Keratinocyte (primary cell): ENCODE data around the gene MS4A18. TPM values are rescaled to one million over a fixed set of nuclear protein-coding genes. Genes with fewer than 3 reads are reported as not detected.

Experiments
- DNase-seq: peaks from one replicate; pipeline ENCODE4 v3.0.0-alpha.2; 2011; ENCODE audit warnings: low read depth, missing footprints, low spot score
- FAIRE-seq: peaks from 2 replicates; lab custom pipeline; 2011; peaks lifted over from hg19 to GRCh38; lab: Jason Lieb, UNC
- H2AFZ ChIP-seq: 2 replicates; pipeline ENCODE4 v1.6.0; 2012; ENCODE audit warnings: low read length, control low read depth, inconsistent platforms; ENCODE audit not compliant: control insufficient read depth
- H3K27ac ChIP-seq: 2 replicates; pipeline ENCODE4 v1.5.1; 2011; ENCODE audit warnings: low read length; ENCODE audit not compliant: control insufficient read depth, insufficient read depth
- H3K27me3 ChIP-seq: 3 replicates; pipeline ENCODE4 v1.6.0; 2011; ENCODE audit warnings: low read length; ENCODE audit not compliant: control insufficient read depth, insufficient read depth; ENCODE audit errors: extremely low read depth
- H3K36me3 ChIP-seq, 2 experiments: 2 replicates in 1 of 2; 3 replicates in 1 of 2; pipeline ENCODE4 v1.5.1; 2011; ENCODE audit warnings: low read length in 2 of 2, mild to moderate bottlenecking in 1 of 2; ENCODE audit not compliant: control insufficient read depth in 2 of 2, insufficient read depth in 2 of 2; ENCODE audit errors: extremely low read depth in 1 of 2
- H3K4me1 ChIP-seq: 3 replicates; pipeline ENCODE4 v1.5.1; 2011; ENCODE audit warnings: low read length; ENCODE audit not compliant: control insufficient read depth, insufficient read depth; ENCODE audit errors: extremely low read depth
- H3K4me2 ChIP-seq: 3 replicates; pipeline ENCODE4 v1.6.0; 2011; ENCODE audit warnings: low read depth, low read length; ENCODE audit not compliant: control insufficient read depth, insufficient read depth; ENCODE audit errors: extremely low read depth
- H3K4me3 ChIP-seq, 3 experiments: fragments of 200-600 bp in 1 of 3; sonication (generic) in 1 of 3; 2 replicates in 2 of 3; 3 replicates in 1 of 3; pipeline ENCODE4 v1.5.1; 2011 to 2016; ENCODE audit warnings: low read length in 3 of 3, mild to moderate bottlenecking in 3 of 3, control low read depth in 2 of 3, inconsistent platforms in 1 of 3, low read depth in 1 of 3, mixed read lengths in 1 of 3, mixed run types in 1 of 3, moderate library complexity in 1 of 3; ENCODE audit not compliant: control insufficient read depth in 2 of 3, insufficient read depth in 2 of 3; ENCODE audit errors: extremely low read depth in 1 of 3
- H3K79me2 ChIP-seq: 2 replicates; pipeline ENCODE4 v1.6.0; 2012; ENCODE audit warnings: low read length; ENCODE audit not compliant: control insufficient read depth, insufficient read depth
- H3K9ac ChIP-seq: 3 replicates; pipeline ENCODE4 v1.6.0; 2011; ENCODE audit warnings: low read length; ENCODE audit not compliant: control insufficient read depth, insufficient read depth; ENCODE audit errors: extremely low read depth
- H3K9me1 ChIP-seq: 3 replicates; pipeline ENCODE4 v1.6.0; 2011; ENCODE audit warnings: low read length; ENCODE audit not compliant: control insufficient read depth, insufficient read depth; ENCODE audit errors: extremely low read depth
- H3K9me3 ChIP-seq: 2 replicates; pipeline ENCODE4 v1.5.1; 2012; ENCODE audit warnings: low read depth, low read length; ENCODE audit not compliant: control insufficient read depth
- H4K20me1 ChIP-seq: 3 replicates; pipeline ENCODE4 v1.6.0; 2011; ENCODE audit warnings: low read length; ENCODE audit not compliant: control insufficient read depth, insufficient read depth; ENCODE audit errors: extremely low read depth
- EZH2 ChIP-seq: IDR thresholded peaks from one replicate; pipeline ENCODE4 v1.6.1; 2012; ENCODE audit warnings: inconsistent platforms, mild to moderate bottlenecking, low read length, moderate library complexity
- dilution Hi-C: fragments of 300-500 bp; cut with MboI; formaldehyde crosslinking; loops from one replicate; pipeline ENCODE4 v1.7.0; 2020; ENCODE audit warnings: low sequenced_read_pairs; ENCODE audit not compliant: extremely low pct_ligation_motif_present
- polyA plus RNA-seq, 5 experiments: library from polyadenylated mRNA; depleted of rRNA in 3 of 5; stranded (reverse) in 3 of 5; stranded (forward) in 1 of 5; unstranded in 1 of 5; fragments of >200 nt; gene quantifications; 1 replicate in 1 of 5; 2 replicates in 3 of 5; 3 replicates in 1 of 5; pipeline versions ENCODE4 v1.2.1 to v1.2.3, GENCODE V29; 2011 to 2012; ENCODE audit warnings: missing spikeins in 2 of 5, low read depth in 1 of 5, low replicate concordance in 1 of 5
- TF ChIP-seq, protein P1 (sequence below), 3 experiments: IDR thresholded peaks in 1 of 3; conservative IDR thresholded peaks in 1 of 3; optimal IDR thresholded peaks in 1 of 3; 2 replicates in 2 of 3; 3 replicates in 1 of 3; pipeline versions ENCODE3 to v1.5.1; 2011; ENCODE audit warnings: low read length in 3 of 3, mild to moderate bottlenecking in 3 of 3, moderate library complexity in 2 of 3, control low read depth in 1 of 3, inconsistent platforms in 1 of 3; ENCODE audit not compliant: insufficient read depth in 2 of 3; ENCODE audit errors: extremely low read depth in 1 of 3

MS4A18 gene
- polyA plus RNA-seq, 1 donor (not counting 4 experiments of a cell fraction or from before 2014, with no cell fraction given): not detected

DNA sequence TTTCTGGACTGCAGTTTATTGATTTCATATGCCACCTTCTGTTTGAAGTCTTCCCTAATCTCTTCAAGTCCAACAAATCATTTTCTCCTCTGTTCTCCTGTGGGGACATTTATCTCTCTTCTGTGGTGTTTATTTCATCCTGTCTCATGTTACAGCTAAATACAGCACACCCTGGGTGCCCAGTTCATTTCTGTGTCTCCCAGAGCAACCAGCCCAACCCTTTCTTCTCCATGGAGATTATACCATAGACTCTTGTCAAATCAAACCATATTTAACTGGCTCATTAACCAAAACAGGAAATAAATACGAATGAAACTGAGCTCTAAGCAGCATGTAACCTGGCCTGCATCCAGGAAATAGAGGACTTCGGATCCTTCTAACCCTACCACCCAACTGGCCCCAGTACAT is 25.2 kb upstream of the MS4A18 start, which contains the start of gene MS4A8:
Gene MS4A8, plus strand, starts transcription at position 329 of the 408 bp plus-strand sequence. CDS start 1,249 bp downstream, outside the sequence.
- Histone ChIP-seq H3K4me2 (no peak within 1 kb of the TSS), H3K9me1 (no peaks in the 10 kb centered on the region), H3K27me3 (no peaks in the 10 kb centered on the region), H3K27ac (no peak within 1 kb of the TSS), H3K79me2 (no peaks in the 10 kb centered on the region), H4K20me1 (no peaks in the 10 kb centered on the region), H3K4me1 (no peaks in the 10 kb centered on the region), H3K9ac (no peak within 1 kb of the TSS), H2AFZ (no peak within 1 kb of the TSS), H3K36me3 (no peaks in the 10 kb centered on the region), H3K4me3 (no peak within 1 kb of the TSS), H3K9me3 (no peaks in the 10 kb centered on the region)
- FAIRE-seq (no peak), DNase-seq (no peak)
- TF ChIP-seq, protein P1, sequence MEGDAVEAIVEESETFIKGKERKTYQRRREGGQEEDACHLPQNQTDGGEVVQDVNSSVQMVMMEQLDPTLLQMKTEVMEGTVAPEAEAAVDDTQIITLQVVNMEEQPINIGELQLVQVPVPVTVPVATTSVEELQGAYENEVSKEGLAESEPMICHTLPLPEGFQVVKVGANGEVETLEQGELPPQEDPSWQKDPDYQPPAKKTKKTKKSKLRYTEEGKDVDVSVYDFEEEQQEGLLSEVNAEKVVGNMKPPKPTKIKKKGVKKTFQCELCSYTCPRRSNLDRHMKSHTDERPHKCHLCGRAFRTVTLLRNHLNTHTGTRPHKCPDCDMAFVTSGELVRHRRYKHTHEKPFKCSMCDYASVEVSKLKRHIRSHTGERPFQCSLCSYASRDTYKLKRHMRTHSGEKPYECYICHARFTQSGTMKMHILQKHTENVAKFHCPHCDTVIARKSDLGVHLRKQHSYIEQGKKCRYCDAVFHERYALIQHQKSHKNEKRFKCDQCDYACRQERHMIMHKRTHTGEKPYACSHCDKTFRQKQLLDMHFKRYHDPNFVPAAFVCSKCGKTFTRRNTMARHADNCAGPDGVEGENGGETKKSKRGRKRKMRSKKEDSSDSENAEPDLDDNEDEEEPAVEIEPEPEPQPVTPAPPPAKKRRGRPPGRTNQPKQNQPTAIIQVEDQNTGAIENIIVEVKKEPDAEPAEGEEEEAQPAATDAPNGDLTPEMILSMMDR (optimal IDR thresholded peaks at IDR 0.05 in 1 of 3, IDR thresholded peaks at IDR 0.05 in 1 of 3, conservative IDR thresholded peaks at IDR 0.05 in 1 of 3; ENCODE audit: extremely low read depth in 1 of 3, insufficient read depth in 2 of 3, low read length in 3 of 3): no peak
- no peak for TF ChIP-seq EZH2
- dilution Hi-C loops: no loop called here

DNA sequence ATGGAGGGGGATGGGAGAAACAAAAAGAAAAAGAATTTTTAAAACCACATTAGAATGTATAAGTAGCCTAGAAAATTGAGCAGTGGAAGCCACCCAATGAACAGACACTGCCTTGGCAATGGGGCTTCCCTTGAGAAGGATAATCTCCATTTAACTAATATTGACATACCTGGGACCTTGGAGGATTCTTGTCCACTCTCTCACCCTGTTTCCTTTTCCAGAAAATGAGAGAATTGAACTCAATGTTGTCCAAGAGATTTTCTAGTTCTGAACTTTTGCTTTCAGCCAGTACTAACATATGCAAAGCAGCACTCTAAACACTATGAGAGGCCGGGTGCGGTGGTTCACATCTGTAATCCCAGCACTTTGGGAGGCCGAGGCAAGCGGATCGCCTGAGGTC is 24.6 kb upstream of the MS4A18 start:
- FAIRE-seq: no peak
- Histone ChIP-seq H3K9me3 (no peaks in the 10 kb centered on the region), H3K36me3 (no peaks in the 10 kb centered on the region), H3K27me3 (no peaks in the 10 kb centered on the region), H2AFZ (no peak overlapping the region), H3K27ac (no peak overlapping the region), H3K9me1 (no peaks in the 10 kb centered on the region), H3K4me2 (no peak overlapping the region), H3K9ac (no peak overlapping the region), H3K4me3 (no peak overlapping the region), H4K20me1 (no peaks in the 10 kb centered on the region), H3K4me1 (no peaks in the 10 kb centered on the region), H3K79me2 (no peaks in the 10 kb centered on the region)
- dilution Hi-C loops: no loop called here
- no peak for TF ChIP-seq EZH2
- TF ChIP-seq, protein P1 (optimal IDR thresholded peaks at IDR 0.05 in 1 of 3, IDR thresholded peaks at IDR 0.05 in 1 of 3, conservative IDR thresholded peaks at IDR 0.05 in 1 of 3; ENCODE audit: extremely low read depth in 1 of 3, insufficient read depth in 2 of 3, low read length in 3 of 3): no peak
- DNase-seq: no peak
